A549 (cell line): ENCODE measurements around the gene TMIGD3. TPM values are rescaled to one million over a fixed set of nuclear protein-coding genes. Genes with fewer than 3 reads are reported as not detected.

Experiments used
- ATAC-seq, 2 experiments: fragments of 200-7000 bp in 1 of 2; fragments of >200 bp in 1 of 2; cut with Nextera tagmentation in 1 of 2; cut with Tn5 transposase in 1 of 2; 3 replicates each; pipeline versions ENCODE4 v1.8.0 to v1.9.1; 2018 to 2020; ENCODE audit warnings: mild to moderate bottlenecking in 1 of 2, moderate library complexity in 1 of 2
- CTCF ChIA-PET: fragments of 300-600 bp; sonication (Branson Sonifier 250); formaldehyde crosslinking; extraction: SDS; loops from one replicate; lab custom pipeline; 2021; ENCODE audit warnings: antibody characterized with exemption, inconsistent platforms; lab: Yijun Ruan, JAX
- POLR2A ChIA-PET: fragments of 350-600 bp; formaldehyde crosslinking; extraction: SDS; loops from one replicate; lab custom pipeline; 2021; ENCODE audit warnings: antibody characterized with exemption, inconsistent platforms; lab: Yijun Ruan, JAX
- DNase-seq, 2 experiments: peaks; one replicate each; pipeline versions ENCODE4 v3.0.0 to v3.0.0-alpha.2; 2011 to 2016; ENCODE audit warnings: low read depth in 1 of 2, low spot score in 1 of 2
- FAIRE-seq: peaks from 2 replicates; lab custom pipeline; 2011; peaks lifted over from hg19 to GRCh38; lab: Jason Lieb, UNC
- H3K27ac ChIP-seq, 2 experiments: fragments of >200 bp; sonication (Bioruptor Twin); formaldehyde crosslinking; 3 replicates each; pipeline ENCODE4 v1.5.1; 2016 to 2017
- H3K4me1 ChIP-seq: fragments of >200 bp; sonication (Bioruptor Twin); formaldehyde crosslinking; 3 replicates; pipeline ENCODE4 v1.6.1; 2016
- H3K4me2 ChIP-seq: fragments of >200 bp; sonication (Bioruptor Twin); formaldehyde crosslinking; 3 replicates; pipeline ENCODE4 v1.6.1; 2016
- H3K4me3 ChIP-seq: fragments of >200 bp; sonication (Bioruptor Twin); formaldehyde crosslinking; 3 replicates; pipeline ENCODE4 v1.5.1; 2016
- H3K9me3 ChIP-seq: fragments of >200 bp; sonication (Bioruptor Twin); formaldehyde crosslinking; 3 replicates; pipeline ENCODE4 v1.6.1; 2016
- BCL3 ChIP-seq: fragments of >200 bp; sonication (Bioruptor Twin); formaldehyde crosslinking; IDR thresholded peaks from 3 replicates; pipeline ENCODE4 v1.6.1; 2016
- CBX2 ChIP-seq: fragments of 200-600 bp; sonication (generic); IDR thresholded peaks from 2 replicates; pipeline ENCODE4 v1.6.1; 2016; ENCODE audit warnings: low read depth, mild to moderate bottlenecking, borderline replicate concordance
- CBX8 ChIP-seq: fragments of 200-600 bp; sonication (generic); IDR thresholded peaks from 2 replicates; pipeline ENCODE4 v1.6.1; 2016
- CEBPB ChIP-seq, 2 experiments: fragments of >200 bp in 1 of 2; sonication (Bioruptor Twin) in 1 of 2; formaldehyde crosslinking in 1 of 2; IDR thresholded peaks; 2 replicates each; pipeline ENCODE4 v1.6.1; 2012 to 2016
- CHD2 ChIP-seq: fragments of 150-350 bp; IDR thresholded peaks from 2 replicates; pipeline ENCODE4 v1.6.1; 2014; ENCODE audit warnings: low read length; ENCODE audit not compliant: partially characterized antibody
- CTCF ChIP-seq: fragments of >200 bp; sonication (Bioruptor Twin); formaldehyde crosslinking; IDR thresholded peaks from 3 replicates; pipeline ENCODE4 v1.5.1; 2016
- E2F6 ChIP-seq: IDR thresholded peaks from 2 replicates; pipeline ENCODE4 v1.6.1; 2012; ENCODE audit warnings: low read depth, borderline replicate concordance
- ESRRA ChIP-seq: fragments of 150-350 bp; IDR thresholded peaks from 2 replicates; pipeline ENCODE4 v1.6.1; 2014; ENCODE audit warnings: mild to moderate bottlenecking, low read length, borderline replicate concordance
- FOXS1 ChIP-seq: fragments of 250-450 bp; sonication (Bioruptor Pico); IDR thresholded peaks from 2 replicates; pipeline ENCODE4 v1.5.0; 2020; ENCODE audit warnings: mild to moderate bottlenecking, moderate library complexity
- GATA3 ChIP-seq: IDR thresholded peaks from 2 replicates; pipeline ENCODE4 v1.6.1; 2012; ENCODE audit warnings: borderline replicate concordance
- HEYL ChIP-seq: fragments of 250-450 bp; sonication (Bioruptor Pico); IDR thresholded peaks from 2 replicates; pipeline ENCODE4 v1.8.0; 2021; ENCODE audit warnings: mild to moderate bottlenecking, moderate library complexity
- HOXA7 ChIP-seq: fragments of 250-450 bp; sonication (Bioruptor Pico); IDR thresholded peaks from 2 replicates; pipeline ENCODE4 v1.5.0; 2020; ENCODE audit warnings: mild to moderate bottlenecking, moderate library complexity
- HOXB13 ChIP-seq: fragments of 250-450 bp; sonication (Bioruptor Pico); IDR thresholded peaks from 2 replicates; pipeline ENCODE4 v1.5.0; 2020; ENCODE audit warnings: low read depth, mild to moderate bottlenecking, moderate library complexity
- HOXB5 ChIP-seq: fragments of 250-450 bp; sonication (Bioruptor Pico); IDR thresholded peaks from 2 replicates; pipeline ENCODE4 v1.5.0; 2020; ENCODE audit warnings: mild to moderate bottlenecking, moderate library complexity
- KDM1A ChIP-seq: fragments of 200-600 bp; sonication (generic); IDR thresholded peaks from 2 replicates; pipeline ENCODE4 v1.6.1; 2016; ENCODE audit warnings: low read depth, mild to moderate bottlenecking
- KDM5A ChIP-seq: fragments of 200-600 bp; sonication (generic); IDR thresholded peaks from 2 replicates; pipeline ENCODE4 v1.6.1; 2016; ENCODE audit warnings: antibody characterized with exemption, mild to moderate bottlenecking
- MYC ChIP-seq: IDR thresholded peaks from 2 replicates; pipeline ENCODE4 v1.6.1; 2012; ENCODE audit warnings: mild to moderate bottlenecking, inconsistent platforms, low read length, improper control_type of control experiment, borderline replicate concordance
- NFE2L2 ChIP-seq: fragments of 150-350 bp; conservative IDR thresholded peaks from 2 replicates; pipeline ENCODE4 v1.6.1; 2014; ENCODE audit warnings: low read length
- NPAS2 ChIP-seq: fragments of 250-450 bp; sonication (Bioruptor Pico); IDR thresholded peaks from 2 replicates; pipeline ENCODE4 v1.8.0; 2022; ENCODE audit warnings: mild to moderate bottlenecking, moderate library complexity, borderline replicate concordance
- PBX3 ChIP-seq: IDR thresholded peaks from 2 replicates; pipeline ENCODE4 v1.6.1; 2012
- POLR2A ChIP-seq: IDR thresholded peaks from 2 replicates; pipeline ENCODE4 v1.6.1; 2012; ENCODE audit warnings: mild to moderate bottlenecking, low read length
- SREBF2 ChIP-seq: fragments of 450-650 bp; IDR thresholded peaks from 2 replicates; pipeline ENCODE4 v1.6.1; 2014; ENCODE audit warnings: mild to moderate bottlenecking, moderate library complexity
- ZFP36 ChIP-seq: fragments of 450-650 bp; IDR thresholded peaks from 2 replicates; pipeline ENCODE4 v1.6.1; 2014; ENCODE audit warnings: borderline replicate concordance; ENCODE audit not compliant: partially characterized antibody
- ZSCAN20 ChIP-seq: fragments of 250-450 bp; sonication (Bioruptor Pico); IDR thresholded peaks from 2 replicates; pipeline ENCODE4 v1.8.0; 2022; ENCODE audit warnings: mild to moderate bottlenecking, moderate library complexity
- WGBS: methylation state at CpG from one replicate; pipeline ENCODE4 v1.1.6; 2017; ENCODE audit errors: missing lambda C conversion rate; 5-methylcytosine and 5-hydroxymethylcytosine counted together
- polyA plus RNA-seq, 4 experiments: library from polyadenylated mRNA; depleted of rRNA in 3 of 4; stranded (reverse); fragments of >200 nt; fragmentation: RNase III in 1 of 4; extraction: RNeasy Plus Mini Kit Qiagen cat#74134 plus additional on column Dnase treatment in 1 of 4; gene quantifications; 2 replicates in 3 of 4; 3 replicates in 1 of 4; pipeline ENCODE4 v1.2.3, GENCODE V29; 2011 to 2017

TMIGD3 gene
- polyA plus RNA-seq, 2 of the 4 experiments (the other 2 are of a cell fraction): not detected

- FAIRE-seq (no peak), DNase-seq (no peak), ATAC-seq (no peak)
- Histone ChIP-seq H3K4me2 (no peak overlapping the region), H3K27ac (no peak overlapping the region), H3K9me3 (no peaks in the 10 kb centered on the region), H3K4me3 (no peak overlapping the region), H3K4me1 (peaks cover 5% of the 10 kb centered on the region; the same call in 2 of the 3 replicates)
- 93% methylated on average over 3 of the region's 3 CpGs for WGBS
- POLR2A ChIA-PET: no interaction called here
- no peak for TF ChIP-seq HOXB5
- no peak for TF ChIP-seq HOXB13 (CRISPR knock-in tag)
- no peak for TF ChIP-seq CEBPB (IDR thresholded peaks at IDR 0.05)
- TF ChIP-seq ZFP36: no peak
- TF ChIP-seq HEYL (CRISPR knock-in tag): no peak
- TF ChIP-seq NFE2L2: no peak
- no peak for TF ChIP-seq POLR2A
- TF ChIP-seq HOXA7 (CRISPR knock-in tag): no peak
- TF ChIP-seq BCL3: no peak
- TF ChIP-seq NPAS2 (CRISPR knock-in tag): no peak
- no peak for TF ChIP-seq MYC
- no peak for TF ChIP-seq CBX2
- TF ChIP-seq FOXS1 (CRISPR knock-in tag): no peak
- TF ChIP-seq CTCF: no peak
- TF ChIP-seq CBX8: no peak
- TF ChIP-seq ZSCAN20 (CRISPR knock-in tag): no peak
- no peak for TF ChIP-seq KDM1A
- CTCF ChIA-PET: no interaction called here
Measured at GRCh38 chr1:111455642-111456031, 47.8 kb downstream of the TMIGD3 start.

- no peak for FAIRE-seq
- 79% methylated on average over 5 of the region's 5 CpGs for WGBS
- ATAC-seq: no peak
Measured at GRCh38 chr1:111454859-111455641, 48.4 kb downstream of the TMIGD3 start.

More at GRCh38 chr1:111454859-111455641, 48.4 kb downstream of the TMIGD3 start:
- POLR2A ChIA-PET: no interaction called here
- Histone ChIP-seq H3K4me1 (peaks cover 10% of the 10 kb centered on the region; the same call in 2 of the 3 replicates), H3K9me3 (no peaks in the 10 kb centered on the region), H3K27ac (no peak overlapping the region)
- TF ChIP-seq HOXA7 (CRISPR knock-in tag) (no peak), PBX3 (no peak), HOXB5 (no peak), ESRRA (no peak), E2F6 (no peak), CTCF (no peak), HEYL (CRISPR knock-in tag) (no peak), SREBF2 (no peak), GATA3 (no peak), CHD2 (no peak), CBX8 (no peak), KDM5A (no peak)
- TF ChIP-seq, all 56 proteins: peak for 0
- Histone ChIP-seq H3K4me3 (no peak overlapping the region), H3K4me2 (no peak overlapping the region)
- DNase-seq: no peak
- CTCF ChIA-PET: no interaction called here
